ENCODE data around the gene CHAF1B.
"Not testable (repeated sequence)": the region's sequence is repeated elsewhere in the genome, so short reads cannot be mapped to it uniquely, and the experiment has no call there.

- TF ChIP-seq CTCF (IDR thresholded peaks at IDR 0.05; ENCODE audit: insufficient read depth, low read length); GABPA (IDR thresholded peaks at IDR 0.05; ENCODE audit: low read depth); REST (IDR thresholded peaks at IDR 0.05; ENCODE audit: insufficient replicate concordance, low read depth); POLR2AphosphoS5 (IDR thresholded peaks at IDR 0.05; ENCODE audit: low read depth): not testable (repeated sequence)
Measured at GRCh38 chr21:36342581-36342980, 42.6 kb upstream of the CHAF1B start.

Data from HL-60 (cell line).